Endometrial microvascular endothelial cells (primary cell): ENCODE data around the gene SLC22A31. TPM values are rescaled to one million over a fixed set of nuclear protein-coding genes. Genes with fewer than 3 reads are reported as not detected.
"Not testable (repeated sequence)": the region's sequence is repeated elsewhere in the genome, so short reads cannot be mapped to it uniquely, and the experiment has no call there.

ENCODE experiments used
- in situ Hi-C: cut with HindIII; loops from 2 replicates; pipeline ENCODE4 v1.10.0; 2017; ENCODE audit warnings: low sequenced_read_pairs, low pct_unique_long_range_greater_than_20kb; ENCODE audit errors: inconsistent ontology term
- total RNA-seq: library from RNA; depleted of rRNA; stranded (reverse); fragments of >200 nt; gene quantifications from one replicate; pipeline ENCODE4 v1.2.3, GENCODE V29; 2015; ENCODE audit errors: inconsistent ontology term

The SLC22A31 gene
- total RNA-seq, 1 donor from 2014 or later = not detected

DNA sequence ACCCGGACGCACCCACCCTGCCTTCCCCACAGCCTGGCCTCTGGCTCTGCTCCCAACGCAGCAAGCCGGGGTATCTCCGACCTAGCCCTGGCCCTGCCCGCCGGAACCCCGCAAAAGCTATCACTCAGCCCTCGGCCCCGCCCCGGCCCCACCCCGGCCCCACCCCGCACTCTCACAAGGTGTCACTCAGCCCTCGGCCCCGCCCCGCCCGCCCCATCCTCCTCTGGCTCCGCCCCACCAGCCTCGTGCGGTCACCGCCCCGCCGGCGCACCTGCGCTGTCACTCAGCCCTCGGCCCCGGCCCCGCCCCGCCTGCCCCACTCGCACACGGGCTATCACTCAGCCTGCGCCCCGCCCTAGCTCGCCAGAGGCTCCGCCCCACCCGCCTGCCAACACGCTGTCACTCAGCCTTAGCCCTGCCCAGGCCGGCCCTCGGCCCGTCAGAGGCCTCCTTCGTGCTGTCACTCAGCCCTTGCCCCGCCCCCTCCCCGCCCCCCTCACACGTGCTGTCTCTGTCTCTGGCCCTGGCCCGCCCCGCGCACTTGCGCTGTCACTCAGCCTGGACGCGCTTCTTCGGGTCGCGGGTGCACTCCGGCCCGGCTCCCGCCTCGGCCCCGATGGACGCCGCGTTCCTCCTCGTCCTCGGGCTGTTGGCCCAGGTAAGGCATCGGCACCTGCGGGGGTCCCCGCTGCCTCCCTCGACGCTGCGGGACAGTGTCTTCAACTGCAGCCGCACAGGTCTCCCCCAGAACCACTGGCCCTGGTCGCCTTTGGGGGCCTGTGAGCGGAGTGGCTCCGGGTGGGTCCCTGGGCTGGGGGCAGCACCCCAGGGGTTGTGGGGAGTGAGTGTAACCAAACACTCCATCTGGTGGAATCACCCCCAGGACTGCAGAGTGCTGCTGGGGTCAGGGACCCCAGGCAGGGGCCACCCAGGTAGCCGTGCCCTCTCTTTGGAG is 28.8 kb downstream of the SLC22A31 start, which contains the start of gene CDH15:
TSS of gene CDH15 (plus strand) at position 533 of the 955 bp plus-strand sequence. CDS start at position 617, 84 bp downstream.
- in situ Hi-C loops = no loop called here

DNA sequence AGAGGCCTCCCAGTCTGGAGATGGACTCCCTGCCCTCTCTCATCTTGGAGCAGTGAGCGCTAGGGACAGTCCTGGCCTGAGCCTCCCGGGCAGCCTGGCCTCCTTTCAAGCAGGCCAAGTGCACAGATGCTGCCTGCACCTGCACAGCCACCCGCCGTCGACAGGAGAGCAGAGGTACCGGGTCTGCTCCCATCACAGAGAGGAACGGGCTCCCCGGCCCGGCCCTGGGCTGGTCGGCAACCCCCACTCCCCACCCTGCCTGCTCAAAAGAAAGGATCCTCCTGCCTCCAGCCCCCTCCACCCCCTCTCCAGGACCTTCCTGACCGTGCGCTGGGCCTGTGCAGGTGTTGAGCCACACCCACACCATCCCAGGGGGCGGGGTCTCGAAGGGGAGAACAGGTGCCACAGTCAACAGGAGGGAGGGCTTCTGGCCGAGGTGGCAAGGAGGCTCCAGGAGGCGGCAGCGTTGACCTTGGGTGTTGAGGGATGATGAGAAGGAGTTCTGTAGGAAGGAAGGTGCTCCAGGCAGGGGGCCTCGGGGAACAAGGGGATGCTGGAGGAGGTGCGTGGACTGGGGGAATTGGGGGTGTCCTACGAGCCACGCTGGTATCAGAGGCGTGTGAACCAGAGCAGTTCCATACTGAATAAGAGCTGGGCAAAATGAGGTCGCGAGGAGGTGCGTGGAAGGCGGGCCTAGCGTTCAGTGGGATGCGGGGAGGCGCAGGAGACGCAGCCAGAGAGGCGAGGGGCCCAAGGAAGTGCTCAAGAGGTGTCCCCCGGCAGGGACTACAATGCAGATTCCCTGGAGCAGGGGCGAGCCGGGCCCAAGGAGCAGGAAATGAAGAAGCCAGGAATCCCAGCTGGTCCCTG is 29.8 kb downstream of the SLC22A31 start:
- in situ Hi-C loops = no loop called here

- in situ Hi-C loops = no loop called here
Observed at GRCh38 chr16:89169778-89170177, 30.6 kb downstream of the SLC22A31 start.

DNA sequence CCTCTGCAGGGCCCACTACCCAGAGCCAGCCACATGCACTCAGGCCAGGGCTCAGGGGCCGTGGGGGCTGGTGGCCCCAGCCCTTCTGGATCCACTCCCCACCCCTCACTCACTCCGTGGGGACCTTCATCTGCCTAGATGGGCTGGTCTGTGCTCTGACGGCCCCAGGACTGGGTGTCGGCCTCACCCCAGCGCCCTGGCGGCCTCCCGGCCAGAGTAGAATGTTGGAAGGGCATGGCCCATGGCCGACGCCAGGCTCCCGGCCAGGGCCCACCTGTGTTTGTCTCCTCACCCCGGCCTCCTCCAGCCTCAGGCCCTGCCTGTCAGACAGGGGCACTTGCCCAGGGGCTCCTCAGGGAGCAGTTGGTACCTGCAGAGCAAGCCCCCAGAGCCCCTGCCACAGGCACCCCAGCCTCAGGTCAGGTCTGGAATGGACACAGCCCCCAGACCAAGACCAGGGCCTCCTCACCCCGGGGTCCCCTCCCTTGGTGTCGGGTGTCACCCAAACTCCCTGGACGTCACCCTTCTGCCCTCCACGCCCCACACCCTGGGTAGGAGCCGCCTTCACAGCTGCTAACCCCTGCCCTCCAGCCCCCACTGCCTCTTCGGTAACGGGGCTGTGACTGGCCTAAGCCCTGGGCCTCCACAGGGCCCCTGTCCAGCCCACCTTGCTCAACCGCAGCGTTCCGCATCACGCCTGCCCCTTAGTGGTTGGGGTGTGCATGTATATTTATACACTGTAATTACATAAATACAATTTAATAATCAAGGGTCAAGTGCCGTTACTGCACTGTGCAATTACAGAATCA is 31.8 kb downstream of the SLC22A31 start:
- in situ Hi-C loops = no loop called here

GRCh38 chr16:89167425-89167941 is 32.9 kb downstream of the SLC22A31 start:
- in situ Hi-C loops = no loop called here

- in situ Hi-C loops = no loop called here
Observed at GRCh38 chr16:89166696-89167424, 33.5 kb downstream of the SLC22A31 start.

GRCh38 chr16:89165681-89165979 is 34.7 kb downstream of the SLC22A31 start:
- in situ Hi-C loops = not testable (repeated sequence)

DNA sequence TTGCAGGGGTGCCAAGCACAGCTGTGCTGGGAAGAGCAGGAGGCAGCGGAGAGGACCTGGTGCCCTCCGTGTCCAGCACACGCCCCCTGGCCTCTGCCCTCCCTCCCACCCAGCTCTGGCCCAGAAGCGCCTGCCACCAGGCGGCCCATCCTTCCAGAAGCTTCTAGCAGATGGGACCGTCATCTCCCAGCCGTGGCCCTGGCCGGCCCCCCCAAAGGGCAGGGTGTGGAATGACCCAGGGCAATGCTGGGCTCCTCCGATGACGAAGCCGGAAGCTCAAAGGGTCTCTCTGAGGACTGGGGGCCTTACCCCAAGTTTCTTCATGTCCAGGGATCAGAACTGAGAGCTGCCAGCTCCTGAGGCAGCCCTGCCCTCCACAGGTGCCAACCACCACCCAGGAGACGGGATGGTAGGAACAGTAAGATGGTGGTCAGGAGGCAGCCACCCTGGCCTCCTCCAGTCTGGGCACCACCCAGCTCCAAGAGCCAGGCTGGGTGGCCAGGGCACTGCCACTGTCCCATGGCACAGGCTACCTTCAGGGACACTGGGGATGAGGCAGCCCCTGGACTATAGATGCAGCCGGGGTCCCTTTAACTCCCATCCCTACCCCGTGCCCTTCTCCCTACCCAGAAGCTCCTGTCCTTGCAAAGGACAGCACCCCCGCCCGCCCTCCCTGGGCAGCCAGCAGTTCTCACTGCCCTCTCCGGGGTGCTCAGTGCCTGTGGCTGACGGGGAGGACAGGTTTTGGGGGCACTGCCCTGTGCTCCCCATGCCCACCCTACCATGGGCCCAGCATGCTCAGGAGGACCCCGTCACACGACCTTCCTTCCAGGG is 35.3 kb downstream of the SLC22A31 start:
- in situ Hi-C loops = no loop called here

DNA sequence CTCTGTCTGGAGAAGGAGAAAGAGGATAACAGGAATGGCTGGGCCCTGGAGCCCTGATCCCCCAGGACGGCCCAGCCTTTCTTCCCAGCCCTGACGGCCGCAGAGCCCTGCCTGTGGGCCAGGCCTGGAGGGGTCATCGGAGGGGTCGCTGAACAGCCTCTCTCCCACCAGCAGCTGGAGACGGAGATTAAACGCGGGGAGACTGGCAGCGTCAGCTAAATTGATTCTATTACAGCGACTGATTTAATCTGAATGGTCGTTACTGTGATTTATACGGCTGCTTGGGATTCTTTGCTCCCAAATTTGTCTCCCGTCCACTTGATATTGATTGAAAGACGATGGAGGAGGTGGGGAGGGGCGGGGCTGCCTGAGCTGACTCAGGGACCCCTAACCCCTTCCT is 35.9 kb downstream of the SLC22A31 start:
- in situ Hi-C loops = no loop called here

DNA sequence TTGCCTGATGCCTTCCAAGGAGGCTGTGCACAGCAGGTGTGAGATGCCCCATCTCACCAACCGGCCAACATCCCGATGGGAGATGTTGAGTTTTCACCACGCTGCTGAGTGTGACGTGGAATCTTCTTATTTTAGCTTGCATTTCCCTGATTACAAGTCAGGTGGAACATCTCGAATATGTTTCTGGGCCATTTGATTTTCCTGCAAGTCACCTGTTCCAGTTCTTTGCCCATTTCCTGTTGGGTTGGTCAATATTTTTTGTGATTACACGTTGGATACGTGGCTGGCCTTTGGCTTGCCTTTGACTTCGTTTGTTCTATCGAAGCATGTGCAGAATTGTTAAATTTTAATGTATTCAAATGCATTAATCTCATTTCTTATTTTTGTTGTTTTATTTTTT is 37.0 kb downstream of the SLC22A31 start:
- in situ Hi-C loops = no loop called here

DNA sequence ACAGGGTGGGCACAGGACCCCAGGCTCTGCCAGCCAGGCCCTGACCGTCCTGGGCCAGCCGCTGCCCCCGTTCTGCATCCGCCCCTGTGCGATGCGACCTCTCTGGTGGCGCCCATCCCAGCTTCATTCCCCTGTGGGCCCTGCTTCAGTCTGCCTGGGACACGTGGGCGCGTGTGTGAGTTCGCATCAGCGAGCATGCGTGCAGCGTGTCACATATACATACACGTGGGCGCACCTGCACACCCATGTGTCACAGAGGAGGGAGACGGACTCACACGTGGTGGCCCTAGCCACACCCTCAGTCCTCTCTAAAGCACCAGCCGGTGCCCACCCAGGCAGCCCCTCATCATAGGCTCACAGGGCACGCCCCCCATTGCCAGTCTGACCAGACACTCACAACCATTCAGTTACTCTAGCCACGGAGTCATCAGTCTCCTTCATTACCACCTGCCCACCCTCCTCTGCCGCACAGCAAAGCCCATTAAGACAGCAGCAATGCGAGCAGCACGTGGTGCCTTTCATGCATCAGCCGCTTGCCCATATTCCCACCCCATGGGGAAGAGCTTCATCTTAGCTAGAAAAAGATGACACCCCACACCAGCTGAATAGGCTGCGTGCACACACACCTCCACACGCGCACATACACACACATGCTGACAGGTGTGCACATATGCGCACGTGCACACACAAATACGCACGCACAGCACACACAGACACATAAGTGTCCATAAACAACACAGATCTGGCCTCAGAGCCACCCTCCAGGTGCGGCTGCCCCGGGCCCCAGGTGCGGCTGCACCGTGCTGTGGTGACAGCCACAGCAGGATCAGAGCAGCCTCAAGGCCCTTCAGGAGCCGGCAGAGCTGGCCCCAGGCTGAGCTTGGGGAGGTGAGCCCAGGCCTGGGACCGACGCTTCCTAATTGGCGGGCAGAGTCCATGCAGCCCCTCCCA is 38.3 kb downstream of the SLC22A31 start:
- in situ Hi-C loops = no loop called here

GRCh38 chr16:89160977-89161701 is 39.2 kb downstream of the SLC22A31 start:
- in situ Hi-C loops = no loop called here

- in situ Hi-C loops = no loop called here
Observed at GRCh38 chr16:89159850-89160354, 40.4 kb downstream of the SLC22A31 start.

GRCh38 chr16:89159066-89159849 is 41.1 kb downstream of the SLC22A31 start:
- in situ Hi-C loops = no loop called here

- in situ Hi-C loops = no loop called here
Observed at GRCh38 chr16:89157778-89158177, 42.6 kb downstream of the SLC22A31 start.
